Measurements from ENCODE around the gene EDN1.

DNA sequence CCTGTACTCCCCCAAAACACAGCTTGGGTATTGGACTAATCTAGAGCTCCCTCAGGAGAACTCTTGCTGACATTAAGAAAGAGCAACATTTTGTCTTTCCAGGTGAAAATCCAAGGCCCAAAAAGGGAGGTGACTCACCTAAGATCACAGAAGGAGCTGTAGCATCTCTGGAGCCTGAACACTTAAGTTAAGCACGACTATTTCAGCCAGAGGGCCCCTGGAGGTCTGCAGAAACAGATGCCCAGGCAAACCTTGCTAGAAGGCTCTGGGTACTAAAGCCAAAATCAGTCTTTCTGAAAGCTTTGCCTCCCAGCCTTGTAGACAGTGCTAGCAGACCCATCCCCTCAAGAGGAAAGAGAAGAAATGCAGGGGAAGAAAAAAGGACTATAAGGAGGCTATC is 8.8 kb downstream of the EDN1 start:
- TF ChIP-seq, protein P1, sequence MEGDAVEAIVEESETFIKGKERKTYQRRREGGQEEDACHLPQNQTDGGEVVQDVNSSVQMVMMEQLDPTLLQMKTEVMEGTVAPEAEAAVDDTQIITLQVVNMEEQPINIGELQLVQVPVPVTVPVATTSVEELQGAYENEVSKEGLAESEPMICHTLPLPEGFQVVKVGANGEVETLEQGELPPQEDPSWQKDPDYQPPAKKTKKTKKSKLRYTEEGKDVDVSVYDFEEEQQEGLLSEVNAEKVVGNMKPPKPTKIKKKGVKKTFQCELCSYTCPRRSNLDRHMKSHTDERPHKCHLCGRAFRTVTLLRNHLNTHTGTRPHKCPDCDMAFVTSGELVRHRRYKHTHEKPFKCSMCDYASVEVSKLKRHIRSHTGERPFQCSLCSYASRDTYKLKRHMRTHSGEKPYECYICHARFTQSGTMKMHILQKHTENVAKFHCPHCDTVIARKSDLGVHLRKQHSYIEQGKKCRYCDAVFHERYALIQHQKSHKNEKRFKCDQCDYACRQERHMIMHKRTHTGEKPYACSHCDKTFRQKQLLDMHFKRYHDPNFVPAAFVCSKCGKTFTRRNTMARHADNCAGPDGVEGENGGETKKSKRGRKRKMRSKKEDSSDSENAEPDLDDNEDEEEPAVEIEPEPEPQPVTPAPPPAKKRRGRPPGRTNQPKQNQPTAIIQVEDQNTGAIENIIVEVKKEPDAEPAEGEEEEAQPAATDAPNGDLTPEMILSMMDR (IDR thresholded peaks at IDR 0.05): no peak
- no peak for TF ChIP-seq POLR2A (IDR thresholded peaks at IDR 0.05)

All from testis (tissue), 2 donors.